ENCODE results near the gene ZSWIM8.

Gene ZSWIM8

DNA sequence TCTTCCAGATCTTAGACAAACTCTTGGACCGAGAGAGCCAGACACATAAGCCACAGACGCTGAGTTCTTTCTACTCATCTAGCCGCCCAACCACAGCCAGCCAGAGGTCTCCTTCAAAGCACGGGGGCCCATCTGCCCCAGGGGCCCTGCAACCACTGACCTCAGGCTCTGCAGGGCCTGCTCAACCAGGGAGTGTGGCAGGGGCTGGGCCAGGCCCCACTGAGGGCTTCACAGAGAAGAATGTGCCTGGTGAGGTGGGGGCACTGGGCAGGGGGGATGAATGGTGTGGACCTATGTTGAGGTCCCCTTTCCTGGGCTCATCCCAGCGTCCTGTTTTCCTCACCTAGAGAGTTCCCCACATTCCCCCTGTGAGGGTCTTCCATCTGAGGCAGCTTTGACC lies 11.4 kb downstream of the ZSWIM8 start:
- DNase-seq (ENCODE audit: low read depth in 3 of 3) = no peak

- no peak for DNase-seq (ENCODE audit: low read depth in 3 of 3)
These were observed 12.1 kb downstream of the ZSWIM8 start for GRCh38 chr10:73797324-73798025.

DNA sequence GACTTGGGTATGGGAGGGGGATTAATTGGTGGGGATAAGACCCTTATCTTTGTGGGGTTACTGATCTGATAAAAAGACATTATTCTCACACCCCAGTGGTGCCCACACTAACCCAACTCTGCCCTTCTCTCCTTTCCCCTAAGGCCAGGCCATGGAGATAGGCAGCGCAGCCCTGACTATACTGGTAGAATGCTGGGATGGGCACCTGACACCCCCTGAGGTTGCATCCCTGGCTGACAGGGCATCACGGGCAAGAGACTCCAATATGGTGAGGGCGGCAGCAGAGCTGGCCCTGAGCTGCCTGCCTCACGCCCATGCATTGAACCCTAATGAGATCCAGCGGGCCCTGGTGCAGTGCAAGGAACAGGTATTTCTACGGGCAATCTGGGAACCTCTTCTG lies 12.7 kb downstream of the ZSWIM8 start:
- DNase-seq (ENCODE audit: low read depth in 3 of 3) = no peak

GRCh38 chr10:73798927-73799560 lies 13.6 kb downstream of the ZSWIM8 start:
- DNase-seq (ENCODE audit: low read depth in 3 of 3) = no peak

DNA sequence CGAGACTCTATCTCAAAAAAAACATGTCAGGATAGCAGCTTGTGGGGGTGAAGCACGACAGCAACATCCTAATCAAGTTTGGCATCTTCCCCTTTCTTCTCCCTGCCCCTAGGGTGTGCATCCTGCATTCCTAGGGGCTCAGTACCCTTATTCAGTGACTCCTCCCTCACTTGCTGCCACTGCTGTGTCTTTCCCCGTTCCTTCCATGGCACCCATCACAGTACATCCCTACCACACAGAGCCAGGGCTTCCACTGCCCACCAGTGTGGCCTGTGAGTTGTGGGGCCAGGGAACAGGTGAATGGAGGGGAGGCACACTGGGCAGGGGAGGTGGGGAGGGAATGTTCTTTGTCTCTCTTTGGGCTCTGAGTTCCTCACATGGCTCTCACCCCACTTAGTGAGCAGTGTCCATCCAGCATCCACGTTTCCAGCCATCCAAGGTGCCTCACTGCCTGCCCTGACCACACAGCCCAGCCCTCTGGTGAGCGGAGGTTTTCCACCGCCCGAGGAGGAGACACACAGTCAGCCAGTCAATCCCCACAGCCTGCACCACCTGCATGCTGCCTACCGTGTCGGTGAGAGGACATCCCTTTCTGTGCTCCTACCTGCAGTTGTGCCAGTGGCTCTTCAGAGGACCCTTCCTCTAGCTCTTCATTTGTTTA lies 14.6 kb downstream of the ZSWIM8 start:
- DNase-seq (ENCODE audit: low read depth in 3 of 3) = no peak

- no peak for DNase-seq (ENCODE audit: low read depth in 3 of 3)
These were observed 15.3 kb downstream of the ZSWIM8 start for GRCh38 chr10:73800560-73801252.

DNA sequence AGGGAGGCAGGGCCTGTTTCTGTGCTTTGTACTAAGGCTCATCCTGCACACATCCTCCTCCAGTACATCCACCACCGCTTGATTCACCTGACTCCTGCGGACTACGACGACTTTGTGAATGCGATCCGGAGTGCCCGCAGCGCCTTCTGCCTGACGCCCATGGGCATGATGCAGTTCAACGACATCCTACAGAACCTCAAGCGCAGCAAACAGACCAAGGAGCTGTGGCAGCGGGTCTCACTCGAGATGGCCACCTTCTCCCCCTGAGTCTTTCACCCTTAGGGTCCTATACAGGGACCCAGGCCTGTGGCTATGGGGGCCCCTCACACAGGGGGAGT lies 15.8 kb downstream of the ZSWIM8 start:
- DNase-seq (ENCODE audit: low read depth in 3 of 3) = no peak

DNA sequence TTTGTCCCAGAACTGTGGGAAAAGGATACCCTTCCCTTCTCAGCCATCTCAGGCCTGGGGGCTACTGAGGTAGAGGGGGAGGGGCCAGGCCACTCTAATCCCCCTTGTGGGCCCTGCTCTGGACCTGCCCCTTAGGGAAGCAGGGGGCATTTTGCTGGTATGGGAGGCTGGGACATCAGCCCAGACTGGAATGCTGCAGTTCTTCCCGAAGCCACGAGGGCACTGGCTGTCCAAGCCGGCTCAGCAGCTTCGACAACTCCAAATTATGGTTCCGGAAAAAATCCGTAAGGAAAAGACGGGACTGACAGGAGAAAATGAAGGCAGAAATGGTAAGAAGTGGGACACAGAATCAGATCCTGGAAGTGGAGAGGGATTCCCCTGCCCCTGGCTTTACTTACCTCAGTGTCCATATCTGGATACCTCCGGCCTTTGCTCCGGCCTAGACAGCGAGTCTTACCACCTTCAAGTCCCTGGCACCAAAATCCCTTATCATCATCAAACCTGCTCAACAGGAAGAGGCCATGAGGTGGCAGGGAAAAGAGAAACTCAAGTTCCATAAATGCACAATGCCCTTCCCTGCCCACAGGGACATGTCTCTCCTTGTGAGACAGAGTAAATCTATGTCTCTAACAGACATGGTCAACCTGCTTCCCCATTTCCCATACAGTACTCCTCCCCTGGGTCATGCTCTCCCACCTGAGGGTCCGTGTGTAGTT lies 17.0 kb downstream of the ZSWIM8 start:
- DNase-seq (ENCODE audit: low read depth in 3 of 3) = no peak

GRCh38 chr10:73803680-73804286 lies 18.4 kb downstream of the ZSWIM8 start:
- DNase-seq (ENCODE audit: low read depth in 3 of 3) = no peak

GRCh38 chr10:73806176-73806950 lies 21.0 kb downstream of the ZSWIM8 start:
- no peak for DNase-seq (ENCODE audit: low read depth in 3 of 3)

DNA sequence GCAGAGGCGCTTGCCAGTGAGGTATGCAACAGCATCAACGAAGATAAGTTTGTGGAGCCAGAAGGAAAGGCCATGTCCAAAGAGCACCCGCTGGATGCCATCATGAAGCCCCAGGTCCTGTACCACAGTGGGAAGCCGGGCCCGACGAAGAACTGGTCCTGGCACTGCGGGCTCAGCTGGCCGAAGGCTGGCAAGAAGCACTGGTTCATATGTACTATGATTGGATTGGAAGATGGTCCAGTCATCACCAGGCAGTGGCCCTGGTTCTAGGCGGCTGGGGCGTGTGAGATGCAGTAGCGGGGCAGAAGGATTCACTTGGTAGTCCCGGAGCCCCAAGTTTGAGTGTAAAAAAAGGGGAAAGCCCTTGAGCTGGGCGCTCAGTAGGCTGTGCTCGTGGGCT lies 22.1 kb downstream of the ZSWIM8 start:
- DNase-seq (ENCODE audit: low read depth in 3 of 3) = no peak

- DNase-seq (ENCODE audit: low read depth in 3 of 3) = no peak
These were observed 22.8 kb downstream of the ZSWIM8 start for GRCh38 chr10:73808021-73808815.

- DNase-seq (ENCODE audit: low read depth in 3 of 3) = no peak
These were observed 23.8 kb downstream of the ZSWIM8 start for GRCh38 chr10:73809061-73809818.

- DNase-seq (ENCODE audit: low read depth in 3 of 3) = no peak
These were observed 24.9 kb downstream of the ZSWIM8 start for GRCh38 chr10:73810358-73810734.

DNA sequence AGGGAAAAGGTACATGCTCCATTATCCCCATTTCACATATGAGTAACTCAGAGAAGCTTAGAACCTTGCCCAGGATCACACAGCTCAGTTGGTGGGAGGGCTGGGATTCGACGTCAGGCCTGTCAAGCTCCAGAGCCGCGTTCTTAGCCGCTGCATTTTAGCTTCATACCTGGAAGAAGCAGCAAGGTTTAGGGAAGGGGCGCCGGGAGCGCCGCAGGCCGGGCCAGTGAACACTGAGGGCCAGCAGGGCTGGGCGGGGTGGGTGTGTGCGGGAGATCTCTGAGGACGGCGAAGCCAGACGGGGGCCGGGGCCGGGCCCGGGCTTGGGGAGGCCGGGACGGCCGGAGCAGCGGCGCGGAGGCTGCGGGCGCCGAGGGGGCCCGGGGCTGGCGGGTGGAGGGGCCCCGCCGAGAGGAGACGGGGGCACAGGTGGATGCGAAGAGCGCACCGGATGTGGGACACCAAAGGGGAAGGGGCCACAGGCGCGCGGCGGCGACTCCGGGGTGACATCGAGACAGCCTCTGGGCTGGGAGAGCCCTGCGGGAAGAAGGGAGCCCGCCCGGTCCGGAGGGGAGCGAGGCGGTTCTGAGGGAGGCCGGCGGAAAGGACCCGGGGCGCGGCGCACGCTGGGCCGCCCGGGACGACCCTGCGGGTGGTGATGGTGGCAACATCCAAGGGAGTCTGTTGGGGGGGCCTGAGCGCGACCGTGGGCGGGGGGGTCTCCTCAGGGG lies 25.5 kb downstream of the ZSWIM8 start:
- peak in 2 of 3 experiments; percentile 24 to 40 for DNase-seq (ENCODE audit: low read depth in 3 of 3)

DNA sequence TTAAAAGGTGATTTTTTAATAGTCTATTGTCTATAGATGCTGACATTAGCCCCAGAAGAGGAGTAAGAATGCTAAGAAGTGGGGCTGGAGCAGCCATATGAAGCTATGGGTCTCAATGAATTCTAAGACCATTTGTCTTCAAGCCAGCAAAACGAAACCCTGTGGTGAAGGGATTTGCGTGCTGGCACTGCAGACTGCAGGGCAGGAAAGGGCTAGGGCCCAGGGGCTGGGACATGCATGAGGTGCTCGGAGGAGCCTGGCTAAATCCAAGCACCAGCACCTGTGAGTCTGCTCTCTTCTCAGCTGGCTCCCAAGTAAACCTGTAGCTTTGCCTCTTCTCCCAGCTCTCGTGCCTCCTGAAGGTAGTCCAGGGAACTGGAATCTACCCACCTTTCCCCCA lies 27.3 kb downstream of the ZSWIM8 start:
- no peak for DNase-seq (ENCODE audit: low read depth in 3 of 3)

DNA sequence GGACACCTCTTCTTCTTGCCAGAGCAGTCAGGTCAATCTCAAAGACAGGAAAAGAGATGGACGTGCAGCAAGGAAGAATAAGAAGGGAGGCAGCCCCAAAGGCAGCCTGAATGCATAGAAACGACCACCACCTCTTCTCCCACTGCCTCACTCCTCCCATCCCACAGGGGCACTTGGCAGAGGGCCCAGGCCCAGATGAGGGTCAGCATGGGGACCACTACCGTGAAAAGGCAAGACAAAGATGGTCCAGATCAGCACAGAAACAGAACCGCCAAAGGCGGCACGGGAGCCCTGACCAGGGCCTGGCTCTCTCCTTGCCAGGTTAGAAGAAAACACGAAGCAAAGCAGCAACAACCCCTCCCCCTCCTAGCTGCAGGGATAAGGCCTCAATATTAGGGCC lies 27.9 kb downstream of the ZSWIM8 start:
- no peak for DNase-seq (ENCODE audit: low read depth in 3 of 3)

GRCh38 chr10:73814276-73814895 lies 29.0 kb downstream of the ZSWIM8 start:
- DNase-seq (ENCODE audit: low read depth in 3 of 3) = no peak
